Measurements from ENCODE around the gene PDGFB. TPM values are rescaled to one million over a fixed set of nuclear protein-coding genes. Genes with fewer than 3 reads are reported as not detected.

PDGFB gene
- total and polyA plus RNA-seq, 2 experiments from 2014 or later: 2.2 to 8.0 TPM

DNA sequence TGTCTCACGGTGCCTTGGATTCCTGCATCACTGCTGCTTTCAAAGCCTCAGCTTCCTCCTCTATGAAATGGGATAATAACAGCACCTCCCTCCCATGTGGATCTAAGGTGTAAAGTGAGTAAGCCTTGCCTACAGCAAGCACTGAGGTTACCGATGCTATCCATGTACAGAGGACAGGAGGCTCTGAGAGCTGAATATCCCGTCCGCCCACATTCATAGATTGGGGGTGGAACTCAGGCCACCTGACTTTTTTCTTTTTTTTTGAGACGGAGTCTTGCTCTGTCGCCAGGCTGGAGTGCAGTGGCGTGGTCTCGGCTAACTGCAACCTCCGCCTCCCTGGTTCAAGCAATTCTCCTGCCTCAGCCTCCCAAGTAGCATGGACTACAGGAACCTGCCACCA is 12.5 kb downstream of the PDGFB start:
- no peak overlapping the region for H3K4me2 ChIP-seq
- H3K4me3 Mint-ChIP-seq: no peak overlapping the region
- no peak for TF ChIP-seq EZH2 (IDR thresholded peaks at IDR 0.05; ENCODE audit: low read depth, unreplicated experiment)
- no peak for TF ChIP-seq ETS1 (IDR thresholded peaks at IDR 0.05)
- no peak for TF ChIP-seq NANOG (IDR thresholded peaks at IDR 0.05; ENCODE audit: borderline replicate concordance)
- TF ChIP-seq ZNF114 (CRISPR knock-in tag; IDR thresholded peaks at IDR 0.05): no peak
- TF ChIP-seq CTCF (conservative IDR thresholded peaks at IDR 0.05; ENCODE audit: low read depth in 2 of 2): no peak
- no peak for TF ChIP-seq ZNF331 (CRISPR knock-in tag; IDR thresholded peaks at IDR 0.05; ENCODE audit: low read depth)
- TF ChIP-seq STAT1 (IDR thresholded peaks at IDR 0.05; ENCODE audit: unreplicated experiment): no peak
- TF ChIP-seq EZH2phosphoT487 (IDR thresholded peaks at IDR 0.05; ENCODE audit: unreplicated experiment): no peak
- TF ChIP-seq POLR2AphosphoS5 (IDR thresholded peaks at IDR 0.05; ENCODE audit: low read depth): no peak
- no peak for TF ChIP-seq REST (IDR thresholded peaks at IDR 0.05; ENCODE audit: unreplicated experiment)
- no peak for TF ChIP-seq JUNB (IDR thresholded peaks at IDR 0.05; ENCODE audit: unreplicated experiment)
- TF ChIP-seq, protein P1, sequence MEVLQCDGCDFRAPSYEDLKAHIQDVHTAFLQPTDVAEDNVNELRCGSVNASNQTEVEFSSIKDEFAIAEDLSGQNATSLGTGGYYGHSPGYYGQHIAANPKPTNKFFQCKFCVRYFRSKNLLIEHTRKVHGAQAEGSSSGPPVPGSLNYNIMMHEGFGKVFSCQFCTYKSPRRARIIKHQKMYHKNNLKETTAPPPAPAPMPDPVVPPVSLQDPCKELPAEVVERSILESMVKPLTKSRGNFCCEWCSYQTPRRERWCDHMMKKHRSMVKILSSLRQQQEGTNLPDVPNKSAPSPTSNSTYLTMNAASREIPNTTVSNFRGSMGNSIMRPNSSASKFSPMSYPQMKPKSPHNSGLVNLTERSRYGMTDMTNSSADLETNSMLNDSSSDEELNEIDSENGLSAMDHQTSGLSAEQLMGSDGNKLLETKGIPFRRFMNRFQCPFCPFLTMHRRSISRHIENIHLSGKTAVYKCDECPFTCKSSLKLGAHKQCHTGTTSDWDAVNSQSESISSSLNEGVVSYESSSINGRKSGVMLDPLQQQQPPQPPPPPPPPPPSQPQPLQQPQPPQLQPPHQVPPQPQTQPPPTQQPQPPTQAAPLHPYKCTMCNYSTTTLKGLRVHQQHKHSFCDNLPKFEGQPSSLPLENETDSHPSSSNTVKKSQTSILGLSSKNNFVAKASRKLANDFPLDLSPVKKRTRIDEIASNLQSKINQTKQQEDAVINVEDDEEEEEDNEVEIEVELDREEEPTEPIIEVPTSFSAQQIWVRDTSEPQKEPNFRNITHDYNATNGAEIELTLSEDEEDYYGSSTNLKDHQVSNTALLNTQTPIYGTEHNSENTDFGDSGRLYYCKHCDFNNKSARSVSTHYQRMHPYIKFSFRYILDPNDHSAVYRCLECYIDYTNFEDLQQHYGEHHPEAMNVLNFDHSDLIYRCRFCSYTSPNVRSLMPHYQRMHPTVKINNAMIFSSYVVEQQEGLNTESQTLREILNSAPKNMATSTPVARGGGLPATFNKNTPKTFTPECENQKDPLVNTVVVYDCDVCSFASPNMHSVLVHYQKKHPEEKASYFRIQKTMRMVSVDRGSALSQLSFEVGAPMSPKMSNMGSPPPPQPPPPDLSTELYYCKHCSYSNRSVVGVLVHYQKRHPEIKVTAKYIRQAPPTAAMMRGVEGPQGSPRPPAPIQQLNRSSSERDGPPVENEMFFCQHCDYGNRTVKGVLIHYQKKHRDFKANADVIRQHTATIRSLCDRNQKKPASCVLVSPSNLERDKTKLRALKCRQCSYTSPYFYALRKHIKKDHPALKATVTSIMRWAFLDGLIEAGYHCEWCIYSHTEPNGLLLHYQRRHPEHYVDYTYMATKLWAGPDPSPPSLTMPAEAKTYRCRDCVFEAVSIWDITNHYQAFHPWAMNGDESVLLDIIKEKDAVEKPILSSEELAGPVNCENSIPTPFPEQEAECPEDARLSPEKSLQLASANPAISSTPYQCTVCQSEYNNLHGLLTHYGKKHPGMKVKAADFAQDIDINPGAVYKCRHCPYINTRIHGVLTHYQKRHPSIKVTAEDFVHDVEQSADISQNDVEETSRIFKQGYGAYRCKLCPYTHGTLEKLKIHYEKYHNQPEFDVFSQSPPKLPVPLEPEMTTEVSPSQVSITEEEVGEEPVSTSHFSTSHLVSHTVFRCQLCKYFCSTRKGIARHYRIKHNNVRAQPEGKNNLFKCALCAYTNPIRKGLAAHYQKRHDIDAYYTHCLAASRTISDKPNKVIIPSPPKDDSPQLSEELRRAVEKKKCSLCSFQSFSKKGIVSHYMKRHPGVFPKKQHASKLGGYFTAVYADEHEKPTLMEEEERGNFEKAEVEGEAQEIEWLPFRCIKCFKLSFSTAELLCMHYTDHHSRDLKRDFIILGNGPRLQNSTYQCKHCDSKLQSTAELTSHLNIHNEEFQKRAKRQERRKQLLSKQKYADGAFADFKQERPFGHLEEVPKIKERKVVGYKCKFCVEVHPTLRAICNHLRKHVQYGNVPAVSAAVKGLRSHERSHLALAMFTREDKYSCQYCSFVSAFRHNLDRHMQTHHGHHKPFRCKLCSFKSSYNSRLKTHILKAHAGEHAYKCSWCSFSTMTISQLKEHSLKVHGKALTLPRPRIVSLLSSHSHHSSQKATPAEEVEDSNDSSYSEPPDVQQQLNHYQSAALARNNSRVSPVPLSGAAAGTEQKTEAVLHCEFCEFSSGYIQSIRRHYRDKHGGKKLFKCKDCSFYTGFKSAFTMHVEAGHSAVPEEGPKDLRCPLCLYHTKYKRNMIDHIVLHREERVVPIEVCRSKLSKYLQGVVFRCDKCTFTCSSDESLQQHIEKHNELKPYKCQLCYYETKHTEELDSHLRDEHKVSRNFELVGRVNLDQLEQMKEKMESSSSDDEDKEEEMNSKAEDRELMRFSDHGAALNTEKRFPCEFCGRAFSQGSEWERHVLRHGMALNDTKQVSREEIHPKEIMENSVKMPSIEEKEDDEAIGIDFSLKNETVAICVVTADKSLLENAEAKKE (CRISPR knock-in tag; IDR thresholded peaks at IDR 0.05): no peak
- no peak for TF ChIP-seq CREB1 (CRISPR knock-in tag; IDR thresholded peaks at IDR 0.05; ENCODE audit: low read depth)
- no peaks in the 10 kb centered on the region for H4K20me1 ChIP-seq (replicated peaks; ENCODE audit: insufficient read depth)
- no peak overlapping the region for H2AFZ ChIP-seq
- H3K9me2 ChIP-seq (ENCODE audit: insufficient read depth): no peaks in the 10 kb centered on the region
- H3K36me3 Mint-ChIP-seq (ENCODE audit: low read depth): peaks cover 14% of the 10 kb centered on the region
- no peaks in the 10 kb centered on the region for H3K79me2 ChIP-seq (replicated peaks; ENCODE audit: insufficient read depth)
- no peaks in the 10 kb centered on the region for H3K36me3 ChIP-seq (ENCODE audit: insufficient read depth)
- H3K4me1 Mint-ChIP-seq: peaks cover 61% of the 10 kb centered on the region
- peaks cover 27% of the 10 kb centered on the region for H3K27me3 Mint-ChIP-seq (ENCODE audit: insufficient read depth, low read depth, poor library complexity)
- ATAC-seq (no peak), DNase-seq (ENCODE audit: low spot score) (no peak)
- H3K27ac Mint-ChIP-seq: no peak overlapping the region
- H3F3A ChIP-seq (replicated peaks; ENCODE audit: low read depth): peaks cover 17% of the 10 kb centered on the region
- H3K9me3 Mint-ChIP-seq: peaks cover 3% of the 10 kb centered on the region; the same call in 2 of the 3 replicates
- H3K27me3 ChIP-seq (ENCODE audit: insufficient read depth): peaks cover 17% of the 10 kb centered on the region
- H3K27ac ChIP-seq (ENCODE audit: low read depth): no peak overlapping the region
- peaks cover 41% of the 10 kb centered on the region for H3K4me1 ChIP-seq (ENCODE audit: insufficient read depth)
- no peak overlapping the region for H3K4me3 ChIP-seq

Measured in GM23338 (cell line).